GM19193 (cell line): ENCODE data around the gene SLC38A6.

Experiments used
- POLR2A ChIP-seq: IDR thresholded peaks from 4 replicates; pipeline ENCODE4 v1.6.1; 2011; ENCODE audit not compliant: insufficient read depth, insufficient read length; ENCODE audit errors: extremely low read depth

SLC38A6 gene

DNA sequence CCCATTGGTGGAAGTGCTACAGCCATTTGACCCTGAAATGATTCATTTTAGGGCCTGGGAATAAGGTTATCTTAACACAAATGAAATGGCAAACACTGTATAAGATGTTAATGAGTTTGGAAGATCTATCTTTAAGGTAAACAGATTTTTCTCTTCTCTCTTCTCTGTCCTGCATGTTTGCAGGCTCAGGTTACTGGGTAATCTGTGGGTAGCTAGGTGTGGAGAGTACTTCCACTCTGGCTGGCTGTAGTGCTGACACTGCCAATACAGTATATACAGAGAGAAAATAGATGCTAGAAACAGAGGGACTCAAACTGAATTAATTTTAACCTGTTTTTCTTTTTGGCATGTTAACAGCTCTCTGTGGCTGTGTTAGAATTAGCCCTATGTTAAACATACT is 84.6 kb downstream of the SLC38A6 start:
- no peak for TF ChIP-seq POLR2A

GRCh38 chr14:61074852-61075251 is 93.8 kb downstream of the SLC38A6 start:
- no peak for TF ChIP-seq POLR2A

GRCh38 chr14:61076556-61076955 is 95.5 kb downstream of the SLC38A6 start:
- no peak for TF ChIP-seq POLR2A

- no peak for TF ChIP-seq POLR2A
Observed at GRCh38 chr14:61077437-61077836, 96.4 kb downstream of the SLC38A6 start.

GRCh38 chr14:61077951-61078720 is 97.1 kb downstream of the SLC38A6 start:
- TF ChIP-seq POLR2A = no peak

DNA sequence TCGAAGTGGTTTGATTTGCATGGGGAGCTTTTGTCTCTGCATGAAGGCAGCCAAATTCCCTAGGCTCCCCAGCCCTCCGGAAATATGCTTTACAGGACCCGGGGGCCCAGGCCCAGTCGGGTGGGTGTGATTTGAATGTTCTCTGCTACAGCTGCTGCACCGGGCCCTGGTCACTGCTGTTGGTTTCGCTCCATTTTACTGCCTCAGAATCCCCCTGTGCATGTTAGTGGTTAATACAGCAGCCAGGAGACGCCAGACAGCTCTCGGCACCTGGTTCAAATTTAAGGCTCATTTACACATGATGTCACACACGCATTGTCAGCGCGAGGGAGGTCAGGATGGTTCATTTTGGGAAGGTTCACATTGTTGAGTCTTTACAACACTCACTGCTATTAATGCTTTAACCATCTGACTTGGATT is 99.6 kb downstream of the SLC38A6 start:
- TF ChIP-seq POLR2A = no peak

DNA sequence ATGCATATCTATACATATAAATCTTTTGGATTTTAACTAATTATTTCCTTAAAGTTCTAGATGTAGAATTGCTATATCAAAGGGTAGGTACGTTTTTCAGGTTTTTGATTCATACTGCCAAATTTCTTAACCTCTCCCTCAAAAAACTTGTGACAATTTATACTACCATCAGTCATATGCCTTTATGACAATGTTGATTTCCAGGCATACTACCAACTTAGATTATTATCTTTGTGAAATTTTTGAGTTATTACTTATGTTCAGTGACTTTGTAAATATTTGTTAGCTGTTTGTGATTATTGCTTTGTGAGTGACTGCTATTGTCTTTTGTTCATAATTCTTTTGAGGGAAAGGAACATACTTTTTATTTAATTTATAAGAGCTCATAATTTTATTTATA is 107.0 kb downstream of the SLC38A6 start:
- TF ChIP-seq POLR2A = no peak

DNA sequence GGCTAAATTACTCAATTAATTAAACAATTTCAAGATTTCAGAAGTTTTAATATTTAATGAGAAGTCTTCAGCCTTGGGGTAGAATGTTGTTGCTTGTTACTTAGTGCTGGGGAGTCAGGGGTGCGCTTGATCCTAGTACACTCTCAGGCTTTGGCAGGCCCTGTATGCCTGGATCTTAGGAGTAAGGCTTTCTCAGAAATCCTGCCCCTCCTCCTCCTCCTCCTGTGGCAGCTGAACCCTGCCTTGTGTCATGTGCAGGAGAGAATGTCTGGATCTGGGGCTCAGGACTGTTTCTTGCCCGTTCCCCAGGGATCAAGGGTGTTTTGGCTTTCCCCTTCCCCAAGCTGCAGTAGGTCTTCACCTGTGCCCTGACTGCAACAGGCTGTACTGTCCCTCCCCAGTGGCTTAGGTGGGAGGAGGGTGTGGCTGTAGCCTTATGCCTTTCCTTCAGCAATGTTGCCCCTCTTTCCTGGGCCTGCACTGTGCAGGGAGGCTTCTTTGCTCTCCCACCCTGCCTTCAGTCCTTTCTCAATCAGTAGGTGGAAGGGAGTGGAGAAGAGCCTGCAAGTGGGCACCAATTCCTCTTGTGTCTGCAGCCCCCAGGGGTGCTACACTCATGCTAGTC is 108.2 kb downstream of the SLC38A6 start:
- TF ChIP-seq POLR2A = no peak

GRCh38 chr14:61090432-61091216 is 109.6 kb downstream of the SLC38A6 start:
- no peak for TF ChIP-seq POLR2A

DNA sequence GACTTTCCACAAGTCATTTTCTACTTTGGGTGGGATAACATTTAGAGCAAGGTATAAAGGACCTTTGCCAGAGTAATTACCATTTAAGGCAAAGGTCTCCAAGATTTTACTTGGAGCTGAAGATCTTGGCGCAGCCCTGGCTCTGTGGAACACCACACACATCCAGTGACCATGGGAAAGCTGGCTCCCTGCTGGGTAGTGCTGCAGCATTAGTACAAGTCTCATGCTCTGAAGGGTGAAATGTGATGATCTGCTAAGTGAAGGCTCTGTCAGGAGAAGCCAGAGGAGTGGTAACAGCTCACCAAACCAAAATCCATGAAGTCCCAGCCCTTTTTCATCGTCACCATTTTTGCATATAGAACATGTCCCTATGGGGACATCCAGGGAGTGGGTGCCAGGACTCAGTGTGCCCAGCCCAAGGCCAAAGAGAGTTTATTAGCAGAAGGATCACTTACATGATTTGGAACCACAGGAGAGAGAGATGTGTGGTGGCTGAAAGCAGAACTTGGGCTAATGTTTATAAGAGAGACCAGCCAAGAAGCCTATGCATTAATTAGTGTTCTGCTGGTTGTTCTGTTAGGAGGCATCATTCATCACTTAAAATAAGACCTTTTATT is 110.7 kb downstream of the SLC38A6 start:
- TF ChIP-seq POLR2A = no peak

- no peak for TF ChIP-seq POLR2A
Observed at GRCh38 chr14:61098721-61099120, 117.7 kb downstream of the SLC38A6 start.

DNA sequence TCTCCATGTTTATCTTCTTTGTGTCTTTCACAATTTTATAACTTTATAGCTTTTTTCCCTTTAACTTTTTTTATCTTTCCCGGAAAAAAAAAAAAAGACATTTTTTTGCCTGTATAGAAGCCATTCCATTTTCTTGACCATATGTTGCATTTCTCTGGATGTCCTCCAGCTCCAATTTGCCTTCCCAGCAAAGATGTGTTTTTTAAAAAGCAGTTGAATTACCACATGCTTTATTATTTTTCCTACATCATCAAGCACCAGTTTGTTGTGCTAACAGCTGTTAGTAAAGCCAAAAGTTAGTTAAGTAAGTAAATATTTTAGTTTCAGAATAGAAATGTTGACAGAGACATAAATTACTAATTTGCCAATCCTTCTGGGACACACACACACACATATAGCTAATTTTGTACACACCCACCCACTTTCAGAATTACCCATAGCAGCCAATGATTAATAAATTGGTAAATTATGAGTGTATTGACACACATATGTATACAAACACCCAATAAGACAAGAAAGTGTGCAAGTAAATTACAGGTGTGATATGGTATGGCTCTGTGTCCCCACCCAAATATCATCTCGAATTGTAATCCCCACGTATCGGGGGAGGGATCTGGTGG is 118.3 kb downstream of the SLC38A6 start:
- no peak for TF ChIP-seq POLR2A

- TF ChIP-seq POLR2A = no peak
Observed at GRCh38 chr14:61101803-61102548, 120.9 kb downstream of the SLC38A6 start.
